ENCODE measurements around the gene CEP41. TPM values are rescaled to one million over a fixed set of nuclear protein-coding genes. Genes with fewer than 3 reads are reported as not detected.

CEP41 gene
- total and polyA plus RNA-seq, 2 experiments from 2014 or later, result 17.4 to 25.0 TPM

DNA sequence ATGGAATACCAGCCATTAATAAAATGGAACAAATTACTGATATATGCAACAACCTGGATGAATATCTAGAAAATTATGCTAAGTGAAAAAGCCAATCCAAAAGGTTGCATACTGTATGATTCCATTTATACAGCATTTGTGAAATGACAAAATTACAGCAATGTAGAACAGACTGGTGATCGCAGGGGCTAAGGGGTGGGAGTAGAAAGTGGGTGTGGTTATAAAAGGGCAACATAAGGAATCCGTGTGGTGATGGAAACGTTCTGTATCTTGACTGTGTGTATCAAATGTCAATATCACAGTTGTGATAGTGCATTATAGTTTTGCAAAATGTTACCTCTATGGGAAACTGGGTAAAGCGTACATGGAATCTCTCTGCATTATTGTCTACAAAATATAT lies 15.0 kb downstream of the CEP41 start (continued):
- TF ChIP-seq, protein P1, sequence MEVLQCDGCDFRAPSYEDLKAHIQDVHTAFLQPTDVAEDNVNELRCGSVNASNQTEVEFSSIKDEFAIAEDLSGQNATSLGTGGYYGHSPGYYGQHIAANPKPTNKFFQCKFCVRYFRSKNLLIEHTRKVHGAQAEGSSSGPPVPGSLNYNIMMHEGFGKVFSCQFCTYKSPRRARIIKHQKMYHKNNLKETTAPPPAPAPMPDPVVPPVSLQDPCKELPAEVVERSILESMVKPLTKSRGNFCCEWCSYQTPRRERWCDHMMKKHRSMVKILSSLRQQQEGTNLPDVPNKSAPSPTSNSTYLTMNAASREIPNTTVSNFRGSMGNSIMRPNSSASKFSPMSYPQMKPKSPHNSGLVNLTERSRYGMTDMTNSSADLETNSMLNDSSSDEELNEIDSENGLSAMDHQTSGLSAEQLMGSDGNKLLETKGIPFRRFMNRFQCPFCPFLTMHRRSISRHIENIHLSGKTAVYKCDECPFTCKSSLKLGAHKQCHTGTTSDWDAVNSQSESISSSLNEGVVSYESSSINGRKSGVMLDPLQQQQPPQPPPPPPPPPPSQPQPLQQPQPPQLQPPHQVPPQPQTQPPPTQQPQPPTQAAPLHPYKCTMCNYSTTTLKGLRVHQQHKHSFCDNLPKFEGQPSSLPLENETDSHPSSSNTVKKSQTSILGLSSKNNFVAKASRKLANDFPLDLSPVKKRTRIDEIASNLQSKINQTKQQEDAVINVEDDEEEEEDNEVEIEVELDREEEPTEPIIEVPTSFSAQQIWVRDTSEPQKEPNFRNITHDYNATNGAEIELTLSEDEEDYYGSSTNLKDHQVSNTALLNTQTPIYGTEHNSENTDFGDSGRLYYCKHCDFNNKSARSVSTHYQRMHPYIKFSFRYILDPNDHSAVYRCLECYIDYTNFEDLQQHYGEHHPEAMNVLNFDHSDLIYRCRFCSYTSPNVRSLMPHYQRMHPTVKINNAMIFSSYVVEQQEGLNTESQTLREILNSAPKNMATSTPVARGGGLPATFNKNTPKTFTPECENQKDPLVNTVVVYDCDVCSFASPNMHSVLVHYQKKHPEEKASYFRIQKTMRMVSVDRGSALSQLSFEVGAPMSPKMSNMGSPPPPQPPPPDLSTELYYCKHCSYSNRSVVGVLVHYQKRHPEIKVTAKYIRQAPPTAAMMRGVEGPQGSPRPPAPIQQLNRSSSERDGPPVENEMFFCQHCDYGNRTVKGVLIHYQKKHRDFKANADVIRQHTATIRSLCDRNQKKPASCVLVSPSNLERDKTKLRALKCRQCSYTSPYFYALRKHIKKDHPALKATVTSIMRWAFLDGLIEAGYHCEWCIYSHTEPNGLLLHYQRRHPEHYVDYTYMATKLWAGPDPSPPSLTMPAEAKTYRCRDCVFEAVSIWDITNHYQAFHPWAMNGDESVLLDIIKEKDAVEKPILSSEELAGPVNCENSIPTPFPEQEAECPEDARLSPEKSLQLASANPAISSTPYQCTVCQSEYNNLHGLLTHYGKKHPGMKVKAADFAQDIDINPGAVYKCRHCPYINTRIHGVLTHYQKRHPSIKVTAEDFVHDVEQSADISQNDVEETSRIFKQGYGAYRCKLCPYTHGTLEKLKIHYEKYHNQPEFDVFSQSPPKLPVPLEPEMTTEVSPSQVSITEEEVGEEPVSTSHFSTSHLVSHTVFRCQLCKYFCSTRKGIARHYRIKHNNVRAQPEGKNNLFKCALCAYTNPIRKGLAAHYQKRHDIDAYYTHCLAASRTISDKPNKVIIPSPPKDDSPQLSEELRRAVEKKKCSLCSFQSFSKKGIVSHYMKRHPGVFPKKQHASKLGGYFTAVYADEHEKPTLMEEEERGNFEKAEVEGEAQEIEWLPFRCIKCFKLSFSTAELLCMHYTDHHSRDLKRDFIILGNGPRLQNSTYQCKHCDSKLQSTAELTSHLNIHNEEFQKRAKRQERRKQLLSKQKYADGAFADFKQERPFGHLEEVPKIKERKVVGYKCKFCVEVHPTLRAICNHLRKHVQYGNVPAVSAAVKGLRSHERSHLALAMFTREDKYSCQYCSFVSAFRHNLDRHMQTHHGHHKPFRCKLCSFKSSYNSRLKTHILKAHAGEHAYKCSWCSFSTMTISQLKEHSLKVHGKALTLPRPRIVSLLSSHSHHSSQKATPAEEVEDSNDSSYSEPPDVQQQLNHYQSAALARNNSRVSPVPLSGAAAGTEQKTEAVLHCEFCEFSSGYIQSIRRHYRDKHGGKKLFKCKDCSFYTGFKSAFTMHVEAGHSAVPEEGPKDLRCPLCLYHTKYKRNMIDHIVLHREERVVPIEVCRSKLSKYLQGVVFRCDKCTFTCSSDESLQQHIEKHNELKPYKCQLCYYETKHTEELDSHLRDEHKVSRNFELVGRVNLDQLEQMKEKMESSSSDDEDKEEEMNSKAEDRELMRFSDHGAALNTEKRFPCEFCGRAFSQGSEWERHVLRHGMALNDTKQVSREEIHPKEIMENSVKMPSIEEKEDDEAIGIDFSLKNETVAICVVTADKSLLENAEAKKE (CRISPR knock-in tag; IDR thresholded peaks at IDR 0.05), result no peak
- no peak for TF ChIP-seq NANOG (IDR thresholded peaks at IDR 0.05; ENCODE audit: borderline replicate concordance)
- TF ChIP-seq, protein P2, sequence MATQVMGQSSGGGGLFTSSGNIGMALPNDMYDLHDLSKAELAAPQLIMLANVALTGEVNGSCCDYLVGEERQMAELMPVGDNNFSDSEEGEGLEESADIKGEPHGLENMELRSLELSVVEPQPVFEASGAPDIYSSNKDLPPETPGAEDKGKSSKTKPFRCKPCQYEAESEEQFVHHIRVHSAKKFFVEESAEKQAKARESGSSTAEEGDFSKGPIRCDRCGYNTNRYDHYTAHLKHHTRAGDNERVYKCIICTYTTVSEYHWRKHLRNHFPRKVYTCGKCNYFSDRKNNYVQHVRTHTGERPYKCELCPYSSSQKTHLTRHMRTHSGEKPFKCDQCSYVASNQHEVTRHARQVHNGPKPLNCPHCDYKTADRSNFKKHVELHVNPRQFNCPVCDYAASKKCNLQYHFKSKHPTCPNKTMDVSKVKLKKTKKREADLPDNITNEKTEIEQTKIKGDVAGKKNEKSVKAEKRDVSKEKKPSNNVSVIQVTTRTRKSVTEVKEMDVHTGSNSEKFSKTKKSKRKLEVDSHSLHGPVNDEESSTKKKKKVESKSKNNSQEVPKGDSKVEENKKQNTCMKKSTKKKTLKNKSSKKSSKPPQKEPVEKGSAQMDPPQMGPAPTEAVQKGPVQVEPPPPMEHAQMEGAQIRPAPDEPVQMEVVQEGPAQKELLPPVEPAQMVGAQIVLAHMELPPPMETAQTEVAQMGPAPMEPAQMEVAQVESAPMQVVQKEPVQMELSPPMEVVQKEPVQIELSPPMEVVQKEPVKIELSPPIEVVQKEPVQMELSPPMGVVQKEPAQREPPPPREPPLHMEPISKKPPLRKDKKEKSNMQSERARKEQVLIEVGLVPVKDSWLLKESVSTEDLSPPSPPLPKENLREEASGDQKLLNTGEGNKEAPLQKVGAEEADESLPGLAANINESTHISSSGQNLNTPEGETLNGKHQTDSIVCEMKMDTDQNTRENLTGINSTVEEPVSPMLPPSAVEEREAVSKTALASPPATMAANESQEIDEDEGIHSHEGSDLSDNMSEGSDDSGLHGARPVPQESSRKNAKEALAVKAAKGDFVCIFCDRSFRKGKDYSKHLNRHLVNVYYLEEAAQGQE (IDR thresholded peaks at IDR 0.05; ENCODE audit: unreplicated experiment), result no peak
- TF ChIP-seq, protein P3, sequence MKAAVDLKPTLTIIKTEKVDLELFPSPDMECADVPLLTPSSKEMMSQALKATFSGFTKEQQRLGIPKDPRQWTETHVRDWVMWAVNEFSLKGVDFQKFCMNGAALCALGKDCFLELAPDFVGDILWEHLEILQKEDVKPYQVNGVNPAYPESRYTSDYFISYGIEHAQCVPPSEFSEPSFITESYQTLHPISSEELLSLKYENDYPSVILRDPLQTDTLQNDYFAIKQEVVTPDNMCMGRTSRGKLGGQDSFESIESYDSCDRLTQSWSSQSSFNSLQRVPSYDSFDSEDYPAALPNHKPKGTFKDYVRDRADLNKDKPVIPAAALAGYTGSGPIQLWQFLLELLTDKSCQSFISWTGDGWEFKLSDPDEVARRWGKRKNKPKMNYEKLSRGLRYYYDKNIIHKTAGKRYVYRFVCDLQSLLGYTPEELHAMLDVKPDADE (IDR thresholded peaks at IDR 0.05), result no peak

All from GM23338 (cell line).